ENCODE results near the gene RAB8B. TPM values are rescaled to one million over a fixed set of nuclear protein-coding genes. Genes with fewer than 3 reads are reported as not detected.

RAB8B gene
- total RNA-seq, 3 donors from 2014 or later = 127 to 166 (median 152) TPM

- ATAC-seq = no peak
- Mint-ChIP-seq H3K4me3 (peak overlapping the region; percentile 85), H3K9me3 (no peaks in the 10 kb centered on the region), H3K4me1 (ENCODE audit: low read depth) (peaks cover 34% of the 10 kb centered on the region), H3K27me3 (ENCODE audit: low read depth) (no peaks in the 10 kb centered on the region), H3K36me3 (ENCODE audit: insufficient read depth) (no peaks in the 10 kb centered on the region)
- no peak for DNase-seq
Measured at GRCh38 chr15:63276342-63277037, 87.1 kb downstream of the RAB8B start.

- H3K36me3 Mint-ChIP-seq (ENCODE audit: insufficient read depth) = no peaks in the 10 kb centered on the region
- peaks cover 34% of the 10 kb centered on the region for H3K4me1 Mint-ChIP-seq (ENCODE audit: low read depth)
- DNase-seq = peak; percentile 71
- peak within 1 kb of the TSS; percentile 85 for H3K4me3 Mint-ChIP-seq
- no peaks in the 10 kb centered on the region for H3K27me3 Mint-ChIP-seq (ENCODE audit: low read depth)
- peak; percentile 82 for ATAC-seq
- H3K9me3 Mint-ChIP-seq = no peaks in the 10 kb centered on the region
Measured at GRCh38 chr15:63277038-63277892, 87.9 kb downstream of the RAB8B start, which contains the start of gene APH1B. TSS of gene APH1B (plus strand) at chr15:63277605. CDS start at chr15:63277624, 19 bp downstream.

DNA sequence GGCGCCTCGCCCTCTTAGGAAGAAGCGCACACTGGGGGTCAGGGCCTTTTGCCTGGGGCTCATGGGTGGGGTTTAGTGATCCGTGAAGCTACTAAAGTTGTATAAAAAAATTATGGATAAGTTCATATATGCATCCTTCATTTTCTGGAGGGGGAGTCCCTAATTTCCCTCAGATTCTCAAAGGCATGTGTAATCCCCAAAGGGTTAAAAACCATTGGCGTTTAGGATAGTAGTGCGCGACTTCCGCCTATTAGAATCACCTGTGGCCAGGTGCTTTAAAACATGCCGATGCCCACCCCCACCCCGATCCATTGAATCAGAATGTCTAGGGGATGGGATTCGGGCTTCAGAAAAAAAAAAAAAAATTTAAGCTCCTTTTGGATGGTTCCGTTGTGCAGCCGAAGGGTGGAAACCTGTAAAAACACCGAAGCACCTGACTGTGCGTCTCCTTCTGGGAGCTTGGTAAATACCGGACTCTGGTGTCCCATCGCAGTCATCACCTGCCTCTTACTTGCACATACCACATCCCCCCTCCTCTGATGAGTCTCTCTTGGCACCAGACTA is 88.6 kb downstream of the RAB8B start:
- Mint-ChIP-seq H3K36me3 (ENCODE audit: insufficient read depth) (no peaks in the 10 kb centered on the region), H3K4me1 (ENCODE audit: low read depth) (peaks cover 34% of the 10 kb centered on the region), H3K9me3 (no peaks in the 10 kb centered on the region), H3K27me3 (ENCODE audit: low read depth) (no peaks in the 10 kb centered on the region), H3K4me3 (peak overlapping the region; percentile 78)
- DNase-seq = no peak
- ATAC-seq = no peak

- ATAC-seq (no peak), DNase-seq (no peak)
- H3K36me3 Mint-ChIP-seq (ENCODE audit: insufficient read depth) = peaks cover 6% of the 10 kb centered on the region
- H3K27me3 Mint-ChIP-seq (ENCODE audit: low read depth) = no peaks in the 10 kb centered on the region
- H3K9me3 Mint-ChIP-seq = no peaks in the 10 kb centered on the region
- H3K4me1 Mint-ChIP-seq (ENCODE audit: low read depth) = peaks cover 9% of the 10 kb centered on the region
- H3K4me3 Mint-ChIP-seq = no peak overlapping the region
Measured at GRCh38 chr15:63283126-63283525, 93.7 kb downstream of the RAB8B start.

GRCh38 chr15:63284335-63284734 is 94.9 kb downstream of the RAB8B start:
- no peak for ATAC-seq
- no peak overlapping the region for H3K4me3 Mint-ChIP-seq
- peaks cover 12% of the 10 kb centered on the region for H3K4me1 Mint-ChIP-seq (ENCODE audit: low read depth)

GRCh38 chr15:63287109-63287508 is 97.7 kb downstream of the RAB8B start:
- Mint-ChIP-seq H3K4me3 (no peak overlapping the region), H3K4me1 (ENCODE audit: low read depth) (peaks cover 10% of the 10 kb centered on the region), H3K36me3 (ENCODE audit: insufficient read depth) (peaks cover 10% of the 10 kb centered on the region), H3K27me3 (ENCODE audit: low read depth) (no peaks in the 10 kb centered on the region), H3K9me3 (no peaks in the 10 kb centered on the region)
- DNase-seq (no peak), ATAC-seq (no peak)

More at GRCh38 chr15:63284335-63284734, 94.9 kb downstream of the RAB8B start:
- DNase-seq = no peak
- no peaks in the 10 kb centered on the region for H3K27me3 Mint-ChIP-seq (ENCODE audit: low read depth)
- peaks cover 6% of the 10 kb centered on the region for H3K36me3 Mint-ChIP-seq (ENCODE audit: insufficient read depth)
- no peaks in the 10 kb centered on the region for H3K9me3 Mint-ChIP-seq

- no peak overlapping the region for H3K4me3 Mint-ChIP-seq
- H3K36me3 Mint-ChIP-seq (ENCODE audit: insufficient read depth) = peaks cover 10% of the 10 kb centered on the region
- H3K4me1 Mint-ChIP-seq (ENCODE audit: low read depth) = peaks cover 10% of the 10 kb centered on the region
- DNase-seq = no peak
- H3K27me3 Mint-ChIP-seq (ENCODE audit: low read depth) = no peaks in the 10 kb centered on the region
- H3K9me3 Mint-ChIP-seq = no peaks in the 10 kb centered on the region
- no peak for ATAC-seq
Measured at GRCh38 chr15:63288342-63288741, 98.9 kb downstream of the RAB8B start.

- Mint-ChIP-seq H3K36me3 (ENCODE audit: insufficient read depth) (peaks cover 10% of the 10 kb centered on the region), H3K4me1 (ENCODE audit: low read depth) (peaks cover 8% of the 10 kb centered on the region)
Measured at GRCh38 chr15:63288778-63289378, 99.5 kb downstream of the RAB8B start.

DNA sequence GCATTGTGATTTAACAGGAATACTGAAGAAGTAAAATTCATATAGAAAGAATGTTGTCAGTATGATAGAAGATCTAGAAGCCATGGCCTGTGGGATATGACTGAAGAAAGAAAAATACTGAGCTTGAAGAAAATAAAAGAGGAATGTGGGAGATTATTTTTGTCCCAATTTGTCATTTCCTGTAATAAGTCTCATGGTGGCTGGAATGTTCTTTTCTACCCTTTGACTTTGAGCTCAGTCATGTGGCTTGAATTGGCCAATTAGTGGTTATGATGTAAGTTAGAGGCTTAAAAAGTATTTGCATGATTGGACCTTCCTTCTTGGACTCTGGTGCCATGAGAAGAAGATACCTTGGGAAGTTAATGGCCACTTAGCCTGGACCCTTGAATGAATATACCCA is 102.1 kb downstream of the RAB8B start:
- ATAC-seq (no peak), DNase-seq (no peak)
- no peak overlapping the region for H3K4me3 Mint-ChIP-seq
- no peaks in the 10 kb centered on the region for H3K9me3 Mint-ChIP-seq
- H3K36me3 Mint-ChIP-seq (ENCODE audit: insufficient read depth) = peaks cover 18% of the 10 kb centered on the region
- H3K27me3 Mint-ChIP-seq (ENCODE audit: low read depth) = no peaks in the 10 kb centered on the region
- peaks cover 12% of the 10 kb centered on the region for H3K4me1 Mint-ChIP-seq (ENCODE audit: low read depth)

More at GRCh38 chr15:63288778-63289378, 99.5 kb downstream of the RAB8B start:
- H3K9me3 Mint-ChIP-seq = no peaks in the 10 kb centered on the region
- ATAC-seq (peak; percentile 48 to 66), DNase-seq (no peak)
- H3K4me3 Mint-ChIP-seq = no peak overlapping the region
- no peaks in the 10 kb centered on the region for H3K27me3 Mint-ChIP-seq (ENCODE audit: low read depth)

DNA sequence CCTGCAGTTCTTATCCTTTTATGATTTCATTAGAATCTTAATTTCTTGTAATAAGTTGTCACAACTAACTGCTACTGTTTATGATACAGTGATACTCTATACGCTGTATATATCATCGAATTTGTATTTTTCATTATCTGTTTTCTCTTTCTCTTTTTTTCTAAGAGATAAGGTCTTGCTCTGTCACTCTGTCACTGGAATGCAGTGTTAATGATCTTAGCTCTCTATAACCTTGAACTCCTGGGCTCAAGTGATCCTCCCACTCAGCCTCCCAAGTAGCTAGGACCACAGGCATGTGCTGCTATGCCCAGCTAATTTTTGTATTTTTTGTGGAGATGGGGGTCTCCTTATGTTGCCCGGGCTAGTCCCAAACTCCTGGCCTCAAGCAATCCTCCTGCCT is 102.8 kb downstream of the RAB8B start:
- H3K4me3 Mint-ChIP-seq = no peak overlapping the region
- ATAC-seq (no peak), DNase-seq (no peak)
- peaks cover 12% of the 10 kb centered on the region for H3K4me1 Mint-ChIP-seq (ENCODE audit: low read depth)
- peaks cover 15% of the 10 kb centered on the region for H3K36me3 Mint-ChIP-seq (ENCODE audit: insufficient read depth)
- H3K9me3 Mint-ChIP-seq = no peaks in the 10 kb centered on the region
- no peaks in the 10 kb centered on the region for H3K27me3 Mint-ChIP-seq (ENCODE audit: low read depth)

- Mint-ChIP-seq H3K36me3 (ENCODE audit: insufficient read depth) (peaks cover 17% of the 10 kb centered on the region), H3K4me3 (no peak overlapping the region), H3K27me3 (ENCODE audit: low read depth) (no peaks in the 10 kb centered on the region), H3K4me1 (ENCODE audit: low read depth) (peaks cover 12% of the 10 kb centered on the region), H3K9me3 (no peaks in the 10 kb centered on the region)
- DNase-seq (no peak), ATAC-seq (no peak)
Measured at GRCh38 chr15:63292771-63293170, 103.4 kb downstream of the RAB8B start.

- ATAC-seq (no peak), DNase-seq (no peak)
- peaks cover 4% of the 10 kb centered on the region for H3K4me1 Mint-ChIP-seq (ENCODE audit: low read depth)
- no peaks in the 10 kb centered on the region for H3K27me3 Mint-ChIP-seq (ENCODE audit: low read depth)
- no peaks in the 10 kb centered on the region for H3K9me3 Mint-ChIP-seq
- no peak overlapping the region for H3K4me3 Mint-ChIP-seq
- peaks cover 25% of the 10 kb centered on the region for H3K36me3 Mint-ChIP-seq (ENCODE audit: insufficient read depth)
Measured at GRCh38 chr15:63294359-63294758, 105.0 kb downstream of the RAB8B start.

DNA sequence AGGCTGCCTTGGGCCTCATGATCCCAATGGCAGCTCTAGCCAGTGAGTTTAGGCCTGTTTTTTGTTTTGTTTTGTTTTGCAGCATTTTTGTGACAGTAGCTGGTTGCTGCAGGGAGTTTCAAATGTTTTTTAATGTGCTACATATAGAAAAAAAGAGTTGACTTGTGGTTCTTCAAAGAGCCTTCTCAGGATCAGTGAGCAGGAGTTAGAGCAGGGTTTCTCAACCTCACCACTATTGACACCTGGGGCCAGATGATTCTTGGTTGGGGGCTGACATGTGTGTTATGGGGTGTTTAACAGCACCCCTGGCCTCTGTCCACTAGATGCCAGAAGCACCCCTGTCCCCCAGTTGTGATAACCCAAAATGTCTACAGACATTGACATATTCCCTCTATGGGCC is 105.9 kb downstream of the RAB8B start:
- Mint-ChIP-seq H3K4me1 (ENCODE audit: low read depth) (peaks cover 4% of the 10 kb centered on the region), H3K9me3 (no peaks in the 10 kb centered on the region), H3K36me3 (ENCODE audit: insufficient read depth) (peaks cover 35% of the 10 kb centered on the region), H3K4me3 (no peak overlapping the region), H3K27me3 (ENCODE audit: low read depth) (no peaks in the 10 kb centered on the region)
- no peak for DNase-seq
- no peak for ATAC-seq

GRCh38 chr15:63296195-63296594 is 106.8 kb downstream of the RAB8B start:
- H3K4me3 Mint-ChIP-seq = no peak overlapping the region
- H3K9me3 Mint-ChIP-seq = no peaks in the 10 kb centered on the region
- H3K4me1 Mint-ChIP-seq (ENCODE audit: low read depth) = peaks cover 4% of the 10 kb centered on the region
- H3K27me3 Mint-ChIP-seq (ENCODE audit: low read depth) = no peaks in the 10 kb centered on the region
- no peak for DNase-seq
- ATAC-seq = no peak
- H3K36me3 Mint-ChIP-seq (ENCODE audit: insufficient read depth) = peaks cover 35% of the 10 kb centered on the region
